Superior temporal gyrus (tissue), 1 donor: ENCODE measurements around the gene IFI30.

Source experiments
- DNase-seq: peaks from one replicate; pipeline ENCODE4 v3.0.0-alpha.2; 2016; ENCODE audit errors: extremely low spot score

IFI30 gene

GRCh38 chr19:18225702-18226468, 52.3 kb downstream of the IFI30 start, which contains the start of gene PDE4C:
PDE4C (minus strand) TSS chr19:18226438; CDS start chr19:18226415, 23 bp downstream.
- DNase-seq = no peak

- no peak for DNase-seq
Observed at GRCh38 chr19:18226956-18227780, 53.6 kb downstream of the IFI30 start.
